Activated T-helper 17 cell treated with anti-CD3 and anti-CD28 coated beads, Interleukin-2, amount 50 U/mL, for 72 hours (primary cell): ENCODE measurements around the gene ARHGAP26. TPM values are rescaled to one million over a fixed set of nuclear protein-coding genes. Genes with fewer than 3 reads are reported as not detected.
"Not testable (repeated sequence)": the region's sequence is repeated elsewhere in the genome, so short reads cannot be mapped to it uniquely, and the experiment has no call there.

Experiments
- ATAC-seq: fragments of 150-1000 bp; cut with Tn5 transposase; replicated peaks from 2 replicates; pipeline ENCODE4 v1.10.0; 2021; ENCODE audit warnings: mild to moderate bottlenecking, moderate library complexity
- H3K27ac Mint-ChIP-seq: one replicate; pipeline ENCODE4 v1.8.0; 2022; ENCODE audit warnings: mixed read lengths
- H3K27me3 Mint-ChIP-seq: one replicate; pipeline ENCODE4 v1.8.0; 2022; ENCODE audit warnings: mixed read lengths
- H3K36me3 Mint-ChIP-seq: one replicate; pipeline ENCODE4 v1.8.0; 2022; ENCODE audit warnings: low read depth, mild to moderate bottlenecking, mixed read lengths
- H3K4me1 Mint-ChIP-seq: one replicate; pipeline ENCODE4 v1.8.0; 2022; ENCODE audit warnings: mixed read lengths
- H3K4me3 Mint-ChIP-seq: one replicate; pipeline ENCODE4 v1.8.0; 2022; ENCODE audit warnings: mild to moderate bottlenecking, mixed read lengths
- H3K9me3 Mint-ChIP-seq: one replicate; pipeline ENCODE4 v1.8.0; 2022; ENCODE audit warnings: mixed read lengths
- total RNA-seq, 2 donors: library from RNA; stranded (reverse); gene quantifications; one replicate each; pipeline ENCODE4 v1.2.3, GENCODE V29; 2022

ARHGAP26 gene
- total RNA-seq, 2 donors from 2014 or later: 7.8 to 12.0 TPM

DNA sequence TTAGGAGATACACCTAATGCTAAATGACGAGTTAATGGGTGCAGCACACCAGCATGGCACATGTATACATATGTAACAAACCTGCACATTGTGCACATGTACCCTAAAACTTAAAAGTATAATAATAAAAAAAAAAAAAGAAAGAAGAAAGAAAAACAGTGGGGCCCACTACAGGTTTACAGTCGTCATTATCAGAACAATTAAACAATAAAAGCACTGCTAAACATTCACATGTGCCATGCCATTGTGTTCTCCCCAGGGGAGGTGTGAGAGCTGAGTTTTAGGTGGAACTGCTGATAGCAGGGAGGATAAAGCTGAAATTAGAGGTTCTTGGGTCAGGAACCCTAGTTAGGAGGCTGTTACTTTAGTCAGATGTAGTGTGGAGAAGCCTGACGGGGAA is 348.6 kb downstream of the ARHGAP26 start:
- H3K27me3 Mint-ChIP-seq, H3K4me3 Mint-ChIP-seq, H3K9me3 Mint-ChIP-seq, ATAC-seq, H3K4me1 Mint-ChIP-seq, H3K27ac Mint-ChIP-seq, H3K36me3 Mint-ChIP-seq: not testable (repeated sequence)

DNA sequence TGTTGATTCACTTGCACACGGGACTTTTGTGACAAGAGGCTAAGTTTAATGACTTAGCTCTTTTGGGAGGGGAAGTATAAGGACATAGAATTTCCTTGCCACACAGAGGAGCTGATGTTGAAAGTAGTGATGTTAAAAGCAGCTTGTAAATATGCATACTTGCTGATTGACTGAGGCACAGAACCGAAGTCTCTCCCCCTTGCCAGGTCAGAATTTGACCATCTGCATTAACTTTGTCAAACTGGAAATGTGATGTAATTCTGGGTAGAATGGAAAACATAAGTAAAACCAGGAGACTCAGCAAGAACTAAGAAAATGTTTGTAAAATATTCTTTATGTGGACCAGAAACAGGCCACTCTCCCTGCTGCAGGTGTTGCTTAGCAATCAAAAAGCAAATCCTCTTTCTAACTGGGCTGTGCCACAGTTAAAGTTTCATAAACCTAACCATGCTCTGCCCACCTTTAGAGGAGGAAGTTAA is 349.2 kb downstream of the ARHGAP26 start:
- no peaks in the 10 kb centered on the region for H3K27me3 Mint-ChIP-seq
- H3K4me3 Mint-ChIP-seq: no peak overlapping the region
- peak; percentile 71 for ATAC-seq
- no peaks in the 10 kb centered on the region for H3K9me3 Mint-ChIP-seq
- no peaks in the 10 kb centered on the region for H3K4me1 Mint-ChIP-seq
- H3K27ac Mint-ChIP-seq: no peak overlapping the region
- no peaks in the 10 kb centered on the region for H3K36me3 Mint-ChIP-seq

DNA sequence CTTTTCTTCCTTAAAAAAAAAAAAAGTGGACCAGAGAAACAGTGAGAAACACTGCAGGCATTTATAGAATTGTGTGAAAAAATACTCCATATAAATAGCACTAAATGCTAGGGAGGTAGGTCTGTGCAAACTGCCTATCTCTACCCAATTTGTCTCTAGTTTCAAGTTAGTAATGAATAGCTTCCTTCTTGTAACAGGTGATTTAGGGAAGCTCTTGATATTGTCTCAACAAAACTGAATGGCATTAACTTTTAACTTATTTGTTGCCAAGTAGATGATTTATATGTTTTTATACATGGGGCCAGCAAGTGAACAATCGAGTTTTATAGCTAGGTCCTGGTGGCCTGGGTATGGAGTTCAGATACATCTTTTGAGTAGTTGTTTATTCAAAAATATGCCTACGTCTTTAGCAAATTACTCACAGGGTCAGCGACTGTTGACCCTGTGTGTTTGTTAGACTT is 349.7 kb downstream of the ARHGAP26 start:
- Mint-ChIP-seq H3K27ac (no peak overlapping the region), H3K36me3 (no peaks in the 10 kb centered on the region), H3K9me3 (no peaks in the 10 kb centered on the region), H3K4me1 (no peaks in the 10 kb centered on the region), H3K27me3 (no peaks in the 10 kb centered on the region), H3K4me3 (no peak overlapping the region)
- no peak for ATAC-seq

DNA sequence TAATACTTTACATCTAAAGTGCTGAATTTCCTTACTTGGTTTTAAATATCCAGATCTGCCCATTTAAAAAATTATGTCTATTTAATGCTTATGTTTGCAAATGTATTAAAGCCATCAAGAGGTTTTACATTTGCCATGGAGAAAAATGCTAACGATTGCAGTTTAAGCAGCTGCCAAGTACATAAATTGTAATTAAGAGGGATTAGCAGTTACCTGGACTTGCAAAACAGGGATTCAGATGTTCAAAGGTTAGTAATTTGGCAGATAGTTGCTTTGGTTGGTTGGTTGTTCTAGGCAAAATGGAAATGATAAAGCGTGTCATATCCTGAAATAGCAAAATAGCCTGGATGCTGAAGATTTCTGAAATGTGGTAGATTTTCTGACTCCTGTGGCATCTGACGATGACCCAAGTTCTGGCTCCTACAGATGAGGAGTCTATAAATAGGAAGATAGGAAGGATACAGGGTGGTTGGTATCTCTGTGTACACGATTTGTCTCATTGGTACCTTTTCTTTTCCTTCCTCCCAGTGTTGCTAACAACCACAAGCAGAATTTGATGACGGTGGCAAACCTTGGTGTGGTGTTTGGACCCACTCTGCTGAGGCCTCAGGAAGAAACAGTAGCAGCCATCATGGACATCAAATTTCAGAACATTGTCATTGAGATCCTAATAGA is 350.4 kb downstream of the ARHGAP26 start:
- no peaks in the 10 kb centered on the region for H3K9me3 Mint-ChIP-seq
- H3K4me1 Mint-ChIP-seq: no peaks in the 10 kb centered on the region
- H3K4me3 Mint-ChIP-seq: no peak overlapping the region
- no peaks in the 10 kb centered on the region for H3K36me3 Mint-ChIP-seq
- H3K27me3 Mint-ChIP-seq: no peaks in the 10 kb centered on the region
- no peak for ATAC-seq
- no peak overlapping the region for H3K27ac Mint-ChIP-seq

DNA sequence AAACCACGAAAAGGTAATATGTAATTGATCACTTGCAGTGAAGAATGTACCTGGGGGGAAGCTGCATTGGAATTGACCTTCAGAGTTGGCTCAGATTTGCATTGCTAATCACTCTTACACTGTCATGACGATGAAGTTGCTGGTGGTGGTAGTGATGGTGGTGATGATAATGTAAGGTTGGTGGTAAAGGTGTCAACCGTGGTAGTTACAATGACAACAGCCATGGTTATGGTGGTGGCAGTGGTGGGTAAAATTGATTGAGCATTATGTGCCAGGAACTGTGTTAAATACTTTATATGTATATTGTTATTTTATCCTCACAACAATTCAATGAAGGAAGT is 350.9 kb downstream of the ARHGAP26 start:
- H3K9me3 Mint-ChIP-seq: no peaks in the 10 kb centered on the region
- ATAC-seq: peak; percentile 59
- no peaks in the 10 kb centered on the region for H3K27me3 Mint-ChIP-seq
- no peaks in the 10 kb centered on the region for H3K36me3 Mint-ChIP-seq
- H3K4me3 Mint-ChIP-seq: no peak overlapping the region
- no peaks in the 10 kb centered on the region for H3K4me1 Mint-ChIP-seq
- no peak overlapping the region for H3K27ac Mint-ChIP-seq

DNA sequence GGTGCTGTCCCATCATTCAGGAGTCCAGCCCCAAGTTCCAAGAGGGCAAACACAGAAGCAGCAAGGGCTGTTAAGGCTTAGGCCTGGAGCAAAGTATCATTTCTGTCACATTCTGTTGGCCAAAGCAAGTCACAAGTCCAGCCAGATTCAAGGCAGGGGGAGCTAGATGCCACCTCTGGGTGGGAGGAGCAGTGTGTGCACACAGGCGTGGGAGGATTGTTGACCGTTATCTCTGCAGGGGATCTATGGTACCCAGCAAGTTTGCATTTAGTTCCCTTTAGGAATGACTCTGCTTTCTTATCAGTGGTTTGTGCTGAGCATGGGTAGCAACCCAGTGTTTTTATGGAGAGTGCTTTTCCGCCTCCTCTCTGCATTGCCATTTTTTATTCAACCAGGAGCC is 354.4 kb downstream of the ARHGAP26 start:
- no peaks in the 10 kb centered on the region for H3K4me1 Mint-ChIP-seq
- H3K36me3 Mint-ChIP-seq: no peaks in the 10 kb centered on the region
- no peak overlapping the region for H3K4me3 Mint-ChIP-seq
- no peak for ATAC-seq
- H3K9me3 Mint-ChIP-seq: no peaks in the 10 kb centered on the region
- no peaks in the 10 kb centered on the region for H3K27me3 Mint-ChIP-seq
- H3K27ac Mint-ChIP-seq: no peak overlapping the region

DNA sequence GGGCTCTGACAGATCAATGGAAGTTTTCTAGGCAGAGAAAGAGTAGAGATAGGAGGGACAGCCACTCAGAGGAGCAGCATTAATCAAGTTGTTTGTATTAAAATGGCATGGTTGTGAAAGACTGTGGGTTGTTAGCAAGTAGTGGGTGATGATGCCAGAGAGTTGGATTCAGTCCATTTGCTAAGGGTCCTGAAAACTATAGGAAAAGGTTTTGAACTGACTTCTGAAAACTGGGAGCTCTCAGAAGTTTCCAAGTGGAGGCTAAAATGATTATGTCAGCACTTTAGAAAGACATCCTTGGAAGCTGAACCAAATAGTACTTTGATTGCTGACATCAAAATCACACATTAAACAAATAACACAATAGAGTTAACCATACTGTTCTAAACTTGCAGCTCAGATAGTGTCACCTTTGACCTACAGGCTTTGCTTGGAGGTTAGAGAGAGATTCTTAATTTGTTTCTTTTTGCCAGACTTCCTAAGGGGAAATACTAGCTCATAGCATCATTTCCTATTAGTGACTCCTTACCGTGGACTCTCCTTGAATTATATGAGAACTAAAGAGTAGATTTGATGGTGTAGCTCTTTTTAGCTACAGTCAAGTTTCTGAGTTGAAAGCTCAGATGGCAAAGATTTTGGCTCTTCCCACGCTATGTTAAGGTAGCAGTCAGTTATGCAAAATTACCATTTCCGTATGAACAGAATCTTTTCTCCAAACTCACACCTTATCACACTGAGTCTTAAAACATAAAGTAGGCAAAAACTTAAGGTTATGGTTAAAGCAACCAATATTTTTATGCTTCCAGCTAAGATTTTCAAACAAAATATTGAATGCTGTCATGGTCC is 356.2 kb downstream of the ARHGAP26 start:
- Mint-ChIP-seq H3K4me1 (no peaks in the 10 kb centered on the region), H3K27ac (no peak overlapping the region), H3K4me3 (no peak overlapping the region), H3K9me3 (no peaks in the 10 kb centered on the region), H3K27me3 (no peaks in the 10 kb centered on the region), H3K36me3 (no peaks in the 10 kb centered on the region)
- no peak for ATAC-seq

DNA sequence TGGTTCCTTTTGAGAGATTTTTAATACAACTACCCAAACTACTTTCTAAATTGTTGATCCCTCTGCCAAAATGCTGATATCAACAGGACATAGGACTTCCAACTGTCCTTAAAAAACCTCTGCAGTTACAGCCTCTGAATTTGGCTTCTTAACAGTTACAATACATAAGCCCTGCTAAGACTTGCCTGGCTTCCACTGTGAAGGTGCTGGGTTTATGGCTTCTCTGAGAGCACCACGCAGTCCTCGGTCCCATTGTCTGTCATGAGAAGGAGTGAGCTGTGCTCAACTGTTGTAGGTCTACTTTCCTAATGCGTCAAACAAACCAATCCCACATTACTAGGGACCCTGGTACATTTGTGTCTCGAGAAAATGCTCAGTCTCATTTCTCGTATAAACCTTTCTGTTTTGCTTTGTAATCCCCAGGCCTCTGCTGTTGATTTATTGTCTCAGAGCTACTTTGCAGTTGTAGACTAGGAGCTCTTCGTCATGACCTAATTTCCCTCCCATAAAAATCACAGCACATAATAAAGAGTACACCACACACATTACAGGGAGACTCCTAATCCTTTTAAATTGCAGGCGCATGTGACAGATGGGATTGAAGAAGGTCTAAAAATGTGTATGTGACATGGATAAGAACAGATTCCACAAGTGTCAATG is 358.4 kb downstream of the ARHGAP26 start:
- no peaks in the 10 kb centered on the region for H3K36me3 Mint-ChIP-seq
- H3K9me3 Mint-ChIP-seq: no peaks in the 10 kb centered on the region
- ATAC-seq: no peak
- no peak overlapping the region for H3K4me3 Mint-ChIP-seq
- no peaks in the 10 kb centered on the region for H3K27me3 Mint-ChIP-seq
- H3K27ac Mint-ChIP-seq: no peak overlapping the region
- no peaks in the 10 kb centered on the region for H3K4me1 Mint-ChIP-seq

DNA sequence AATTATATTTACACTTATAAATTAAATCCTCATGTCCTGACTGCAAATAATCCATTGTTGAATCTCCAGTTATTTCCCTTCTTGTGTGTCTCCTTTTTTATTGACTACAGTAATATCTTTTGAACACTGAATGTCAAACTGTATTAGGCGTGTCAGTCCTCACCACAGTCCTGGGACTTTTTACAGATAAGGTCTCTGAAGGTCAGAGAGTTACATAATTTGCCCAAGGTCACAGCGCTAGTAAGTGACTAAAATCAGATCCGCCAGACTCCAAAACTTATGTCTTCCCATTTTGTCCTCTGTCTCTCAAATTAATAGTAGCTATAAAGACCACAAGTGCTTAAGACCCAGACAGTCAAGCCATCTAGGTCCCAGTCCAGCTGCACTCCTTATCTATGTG is 359.0 kb downstream of the ARHGAP26 start:
- Mint-ChIP-seq H3K4me1 (no peaks in the 10 kb centered on the region), H3K4me3 (no peak overlapping the region), H3K9me3 (no peaks in the 10 kb centered on the region), H3K27ac (no peak overlapping the region), H3K36me3 (peaks cover 5% of the 10 kb centered on the region), H3K27me3 (no peaks in the 10 kb centered on the region)
- no peak for ATAC-seq

DNA sequence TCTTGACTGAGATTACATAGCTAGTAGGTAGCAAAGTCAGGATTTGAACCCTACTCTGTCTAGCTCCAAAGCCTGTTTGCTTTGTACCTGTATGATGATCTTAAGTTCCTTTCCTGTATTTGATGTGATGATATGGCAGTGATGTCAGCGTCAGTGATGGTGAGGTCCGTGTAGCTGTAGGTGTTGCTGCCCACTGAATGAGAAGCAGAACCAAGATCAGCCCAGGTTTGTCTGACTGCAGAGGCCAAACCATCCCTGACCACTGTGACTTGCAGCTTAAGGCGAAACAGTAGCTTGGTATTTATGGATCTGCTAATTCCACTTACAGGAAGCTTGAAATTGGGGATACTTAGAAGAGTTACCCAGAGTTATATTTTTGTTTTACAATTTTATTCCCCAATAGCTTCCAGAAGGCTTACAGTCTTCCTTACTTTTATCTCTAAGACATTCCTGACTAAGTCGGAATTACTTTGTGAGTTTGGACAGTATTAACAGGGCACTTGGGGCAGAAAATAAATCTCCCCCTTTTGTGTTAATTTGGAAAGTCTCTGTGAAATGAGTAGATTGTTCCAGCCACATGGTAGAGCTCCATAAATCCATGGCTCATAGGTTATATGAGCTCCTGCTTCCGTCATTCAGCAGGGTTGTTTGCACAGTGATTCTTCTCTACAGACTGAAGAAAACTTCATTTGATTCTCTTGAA is 359.9 kb downstream of the ARHGAP26 start:
- Mint-ChIP-seq H3K27me3 (no peaks in the 10 kb centered on the region), H3K36me3 (peaks cover 6% of the 10 kb centered on the region), H3K4me1 (no peaks in the 10 kb centered on the region), H3K9me3 (no peaks in the 10 kb centered on the region), H3K4me3 (no peak overlapping the region), H3K27ac (no peak overlapping the region)
- no peak for ATAC-seq

DNA sequence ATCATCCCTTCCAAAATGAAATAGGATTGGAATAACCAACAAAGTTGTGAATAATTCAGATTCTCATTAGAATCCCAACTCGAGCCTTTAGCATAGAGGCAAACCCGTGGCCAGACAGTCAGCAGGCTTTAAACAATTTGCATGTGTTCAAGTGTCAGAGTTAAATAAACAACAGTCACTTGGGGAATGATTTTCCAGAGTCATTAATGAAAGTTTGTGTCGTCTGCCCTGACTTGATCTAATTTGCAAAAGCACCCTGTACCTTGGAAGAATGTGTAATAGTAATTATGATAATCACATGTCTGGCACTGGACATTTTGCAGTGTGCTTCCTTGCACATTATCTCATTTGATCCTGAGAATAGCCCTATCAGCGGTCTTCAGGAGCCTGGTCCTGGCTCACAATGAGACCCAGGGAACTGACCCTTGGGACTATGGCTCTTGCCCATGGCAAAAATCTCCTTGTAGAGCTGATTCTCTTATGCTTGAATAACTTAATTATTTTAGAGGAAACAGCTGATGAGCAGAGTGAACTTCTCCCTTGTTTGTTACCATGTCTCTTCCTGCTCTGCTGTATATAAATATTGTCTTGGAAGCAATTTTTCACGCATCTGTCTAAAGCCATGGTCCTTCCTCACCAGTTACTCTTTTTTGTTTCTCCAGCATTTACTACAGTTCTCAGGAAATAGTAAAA is 360.6 kb downstream of the ARHGAP26 start:
- H3K27me3 Mint-ChIP-seq: no peaks in the 10 kb centered on the region

DNA sequence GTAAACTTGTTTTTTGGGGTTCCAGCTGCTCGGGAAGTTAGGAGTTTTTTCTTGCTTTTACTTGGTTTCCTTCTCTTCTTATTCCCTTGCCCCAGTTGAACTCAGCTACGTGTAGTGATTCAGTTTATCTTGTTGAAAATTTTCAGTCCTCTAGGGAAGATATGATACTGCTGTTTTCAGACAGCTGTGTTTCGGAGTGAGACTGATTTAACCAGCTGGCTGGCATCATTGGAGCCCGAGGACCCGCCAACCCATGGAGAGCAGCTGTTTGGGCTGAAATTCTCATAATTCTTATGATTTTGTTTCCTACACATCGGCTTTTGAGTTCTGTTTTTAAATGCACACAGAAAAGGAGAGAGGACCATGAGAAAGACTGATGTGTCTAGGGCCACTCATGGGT is 361.8 kb downstream of the ARHGAP26 start:
- H3K27ac Mint-ChIP-seq: peak overlapping the region; percentile 37
- H3K4me1 Mint-ChIP-seq: no peaks in the 10 kb centered on the region
- ATAC-seq: no peak
- H3K36me3 Mint-ChIP-seq: peaks cover 6% of the 10 kb centered on the region
- H3K27me3 Mint-ChIP-seq: no peaks in the 10 kb centered on the region
- H3K4me3 Mint-ChIP-seq: no peak overlapping the region
- H3K9me3 Mint-ChIP-seq: no peaks in the 10 kb centered on the region

More for the DNA sequence above, 360.6 kb downstream of the ARHGAP26 start:
- Mint-ChIP-seq H3K36me3 (peaks cover 6% of the 10 kb centered on the region), H3K4me1 (no peaks in the 10 kb centered on the region), H3K4me3 (no peak overlapping the region), H3K9me3 (no peaks in the 10 kb centered on the region), H3K27ac (no peak overlapping the region)
- ATAC-seq: no peak

DNA sequence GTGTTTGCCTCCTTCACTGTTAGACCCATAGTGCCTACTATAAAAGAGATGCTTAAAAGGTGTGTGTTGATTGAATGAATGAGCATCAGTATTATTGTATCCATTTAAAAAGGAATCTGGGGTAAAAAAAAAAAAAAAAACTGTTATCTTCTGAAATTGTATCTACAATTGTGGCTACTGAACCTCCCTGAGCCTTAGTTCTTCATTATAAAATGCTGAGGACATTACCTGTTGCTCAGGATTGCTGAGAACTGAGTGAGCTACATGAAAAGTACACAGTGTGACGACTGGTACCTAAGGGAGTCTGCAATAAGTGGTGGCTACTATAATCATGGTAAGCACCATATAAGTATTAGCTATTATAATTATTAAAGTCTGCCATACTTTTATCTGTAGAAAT is 362.6 kb downstream of the ARHGAP26 start:
- Mint-ChIP-seq H3K36me3 (peaks cover 6% of the 10 kb centered on the region), H3K27ac (no peak overlapping the region), H3K9me3 (no peaks in the 10 kb centered on the region), H3K27me3 (no peaks in the 10 kb centered on the region), H3K4me3 (no peak overlapping the region), H3K4me1 (no peaks in the 10 kb centered on the region)
- no peak for ATAC-seq

DNA sequence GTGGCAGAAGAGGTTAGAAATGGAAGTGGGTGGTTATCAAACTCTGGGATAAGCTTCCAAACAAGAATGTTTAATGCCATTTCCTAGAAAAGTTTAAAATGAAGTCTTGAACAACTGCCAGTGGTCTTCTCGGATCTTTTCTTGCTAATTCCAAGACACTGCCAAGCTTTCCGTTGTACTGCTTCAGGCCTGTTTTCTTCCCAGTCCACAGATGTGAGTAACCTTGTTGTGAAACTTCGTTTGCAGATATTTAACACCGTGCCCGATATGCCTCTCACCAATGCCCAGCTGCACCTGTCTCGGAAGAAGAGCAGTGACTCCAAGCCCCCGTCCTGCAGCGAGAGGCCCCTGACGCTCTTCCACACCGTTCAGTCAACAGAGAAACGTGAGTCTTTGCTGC is 363.5 kb downstream of the ARHGAP26 start:
- H3K27me3 Mint-ChIP-seq: no peaks in the 10 kb centered on the region
- H3K27ac Mint-ChIP-seq: no peak overlapping the region
- no peaks in the 10 kb centered on the region for H3K4me1 Mint-ChIP-seq
- no peak overlapping the region for H3K4me3 Mint-ChIP-seq
- H3K9me3 Mint-ChIP-seq: no peaks in the 10 kb centered on the region
- peaks cover 6% of the 10 kb centered on the region for H3K36me3 Mint-ChIP-seq
- ATAC-seq: no peak
